GM12878 (cell line): ENCODE measurements around the gene HNRNPR. TPM values are rescaled to one million over a fixed set of nuclear protein-coding genes. Genes with fewer than 3 reads are reported as not detected.

Source experiments
- ATAC-seq: fragments of 200-7000 bp; cut with Tn5 transposase; 3 replicates; pipeline ENCODE4 v1.9.1; 2020; ENCODE audit warnings: mild to moderate bottlenecking, moderate library complexity
- BruUV-seq: library from RNA; stranded (reverse); fragments of 400-500 nt; replicated peaks from 2 replicates; lab custom pipeline; 2021; lab: Mats Ljungman, UMichigan
- CTCF ChIA-PET: fragments of 300-600 bp; sonication (Branson Sonifier 250); formaldehyde crosslinking; extraction: SDS; loops from one replicate; lab custom pipeline; 2021; ENCODE audit warnings: inconsistent platforms; lab: Yijun Ruan, JAX
- POLR2A ChIA-PET: fragments of 350-600 bp; formaldehyde crosslinking; extraction: SDS; loops from one replicate; lab custom pipeline; 2021; ENCODE audit warnings: inconsistent platforms; lab: Charles Lee
- RAD21 ChIA-PET: fragments of 300-600 bp; sonication (Branson Sonifier 250); formaldehyde crosslinking; loops from one replicate; lab custom pipeline; 2023; ENCODE audit warnings: antibody characterized with exemption; ENCODE audit not compliant: unreplicated experiment; lab: Charles Lee
- SMC1A ChIA-PET: fragments of 300-600 bp; sonication (Branson Sonifier 250); formaldehyde crosslinking; loops from one replicate; lab custom pipeline; 2023; ENCODE audit not compliant: unreplicated experiment, uncharacterized antibody; lab: Charles Lee
- DNase-seq: peaks from one replicate; pipeline ENCODE4 v3.0.0-alpha.2; 2011; ENCODE audit warnings: low read depth, low spot score
- FAIRE-seq: peaks from 3 replicates; lab custom pipeline; 2011; peaks lifted over from hg19 to GRCh38; lab: Jason Lieb, UNC
- H2AFZ ChIP-seq: 2 replicates; pipeline ENCODE4 v1.6.0; 2011; ENCODE audit warnings: low read depth, low read length, control low read depth; ENCODE audit not compliant: control insufficient read depth
- H3K27ac ChIP-seq: 2 replicates; pipeline ENCODE4 v1.5.1; 2011; ENCODE audit warnings: control low read depth; ENCODE audit not compliant: control insufficient read depth, insufficient read depth
- H3K27me3 ChIP-seq, 2 experiments: replicated peaks in 1 of 2; 2 replicates each; pipeline versions ENCODE4 v1.6.0 to v1.6.1; 2011; ENCODE audit warnings: low read length in 1 of 2; ENCODE audit not compliant: control insufficient read depth in 2 of 2, insufficient read depth in 2 of 2
- H3K36me3 ChIP-seq, 2 experiments: 2 replicates each; pipeline ENCODE4 v1.5.1; 2011; ENCODE audit warnings: low read length in 1 of 2; ENCODE audit not compliant: control insufficient read depth in 2 of 2, insufficient read depth in 2 of 2
- H3K4me1 ChIP-seq: 2 replicates; pipeline ENCODE4 v1.6.1; 2011; ENCODE audit warnings: mild to moderate bottlenecking, low read length, moderate library complexity, mixed read lengths; ENCODE audit not compliant: control insufficient read depth, insufficient read depth
- H3K4me2 ChIP-seq: 2 replicates; pipeline ENCODE4 v1.6.0; 2011; ENCODE audit warnings: control low read depth; ENCODE audit not compliant: control insufficient read depth, insufficient read depth
- H3K4me3 ChIP-seq: fragments of 200-600 bp; sonication (generic); 2 replicates; pipeline ENCODE4 v1.5.1; 2016
- H3K79me2 ChIP-seq: 2 replicates; pipeline ENCODE4 v1.6.0; 2011; ENCODE audit warnings: low read length; ENCODE audit not compliant: control insufficient read depth, insufficient read depth
- H3K9ac ChIP-seq: 2 replicates; pipeline ENCODE4 v1.8.0; 2011; ENCODE audit warnings: low read length, control low read depth, mixed read lengths; ENCODE audit not compliant: control insufficient read depth, insufficient read depth
- H3K9me3 ChIP-seq: replicated peaks from 3 replicates; pipeline ENCODE4 v1.5.1; 2011; ENCODE audit warnings: mild to moderate bottlenecking, low read length; ENCODE audit not compliant: control insufficient read depth, insufficient read depth
- H4K20me1 ChIP-seq: 2 replicates; pipeline ENCODE4 v1.6.0; 2011; ENCODE audit not compliant: control insufficient read depth, insufficient read depth
- BCLAF1 ChIP-seq: fragments of 450-650 bp; IDR thresholded peaks from 2 replicates; pipeline ENCODE4 v1.6.1; 2017; ENCODE audit warnings: antibody characterized with exemption, mild to moderate bottlenecking, moderate library complexity
- CHD2 ChIP-seq: IDR thresholded peaks from 2 replicates; pipeline ENCODE4 v1.6.1; 2011; ENCODE audit warnings: low read depth, low read length, improper control_type of control experiment, borderline replicate concordance
- HDAC2 ChIP-seq: fragments of 200-600 bp; sonication (generic); IDR thresholded peaks from 2 replicates; pipeline ENCODE4 v1.6.1; 2017
- SIN3A ChIP-seq: IDR thresholded peaks from 2 replicates; pipeline ENCODE4 v1.6.1; 2012; ENCODE audit warnings: low read depth, low read length, improper control_type of control experiment
- SUZ12 ChIP-seq: fragments of 200-600 bp; sonication (generic); IDR thresholded peaks from one replicate; pipeline ENCODE4 v1.6.1; 2018; ENCODE audit warnings: antibody characterized with exemption, mild to moderate bottlenecking; ENCODE audit not compliant: unreplicated experiment
- TAF1 ChIP-seq: IDR thresholded peaks from 2 replicates; pipeline ENCODE4 v1.6.1; 2011; ENCODE audit warnings: mild to moderate bottlenecking, low read depth, low read length, borderline replicate concordance
- WGBS: methylation state at CpG from one replicate; pipeline ENCODE4 v1.1.6; 2016; ENCODE audit warnings: low lambda C conversion rate; ENCODE audit not compliant: insufficient replicate concordance, insufficient coverage; ENCODE audit errors: missing lambda C conversion rate; 5-methylcytosine and 5-hydroxymethylcytosine counted together
- in situ Hi-C: fragments of 300-500 bp; cut with MboI; formaldehyde crosslinking; loops from 9 replicates; pipeline ENCODE4 v1.14.3; 2018; ENCODE audit warnings: mixed read lengths
- intact Hi-C: fragments of 100-400 bp; cut with micrococcal nuclease; formaldehyde crosslinking; loops from one replicate; pipeline ENCODE4 v1.14.2; 2022; ENCODE audit not compliant: unreplicated experiment
- polyA plus RNA-seq, 11 experiments: library from polyadenylated mRNA; depleted of rRNA in 4 of 11; unstranded in 6 of 11; stranded (reverse) in 5 of 11; fragments of >200 nt; fragmentation: Nextera tagmentation in 4 of 11; fragmentation: Illumina TruSeq in 1 of 11; extraction: Ambion mirVana in 4 of 11; extraction: Trizol in 1 of 11; gene quantifications; 1 replicate in 1 of 11; 2 replicates in 10 of 11; pipeline versions ENCODE4 v1.2.1 to v1.2.3, GENCODE V29; 2011 to 2016; ENCODE audit warnings: inconsistent platforms in 2 of 11, missing spikeins in 2 of 11, low read depth in 1 of 11
- total RNA-seq, 4 experiments: library from RNA; depleted of rRNA in 3 of 4; stranded (reverse); fragments of >200 nt in 3 of 4; fragmentation: Illumina TruSeq in 1 of 4; extraction: Trizol in 1 of 4; gene quantifications; 2 replicates each; pipeline versions ENCODE4 v1.2.1 to v1.2.3, GENCODE V29; 2013 to 2021

HNRNPR gene
- total and polyA plus RNA-seq, 10 of the 15 experiments (the other 5 are each of a cell fraction or from before 2014, with no cell fraction given): 80.5 to 280 (median 218) TPM

GRCh38 chr1:23352096-23352695 is 8.1 kb upstream of the HNRNPR start (continued):
- TF ChIP-seq BCLAF1: no peak
- no peak for TF ChIP-seq SUZ12

- H3K4me3 ChIP-seq: no peak overlapping the region
- 95% methylated on average over 14 of the region's 14 CpGs for WGBS
- H3K27me3 ChIP-seq: no peaks in the 10 kb centered on the region
- H3K4me1 ChIP-seq: peaks cover 3% of the 10 kb centered on the region; the same call in 1 of the 2 replicates
- H2AFZ ChIP-seq: no peak overlapping the region
- CTCF ChIA-PET: interaction anchor here (0.6 to 3.0 kb wide), 4 partner anchors 13 to 22 kb away, joined by 3 to 23 read pairs (median 3); no protein-coding TSS in a partner anchor
- no peaks in the 10 kb centered on the region for H3K9me3 ChIP-seq
- H3K9ac ChIP-seq: no peak overlapping the region
- DNase-seq (no peak), ATAC-seq (no peak), FAIRE-seq (no peak)
- no peak overlapping the region for H3K27ac ChIP-seq
- in situ Hi-C loops: no loop called here
- SMC1A ChIA-PET: no interaction called here
- POLR2A ChIA-PET: interaction anchor here (0.6 to 2.4 kb wide), 5 partner anchors 9 to 371 kb away, joined by 3 to 68 read pairs (median 8); partner anchors contain the start of gene ZNF436
- H3K79me2 ChIP-seq: peaks cover 32% of the 10 kb centered on the region
- no peak overlapping the region for H3K4me2 ChIP-seq
- intact Hi-C loops: no loop called here
- BruUV-seq: no TSS peak
- H4K20me1 ChIP-seq: 0 out of 2 replicates have a peak, but pooled peaks cover 9% of the 10 kb centered on the region
- no peak for TF ChIP-seq SIN3A
- TF ChIP-seq TAF1: no peak
- TF ChIP-seq CHD2: no peak
- no peak for TF ChIP-seq HDAC2
- no peaks in the 10 kb centered on the region for H3K36me3 ChIP-seq
- RAD21 ChIA-PET: interaction anchor here (2.3 kb wide), 1 partner anchor 22 kb away, joined by 34 read pairs; the partner anchor contains the start of gene ZNF436
These were observed 1.8 kb upstream of the HNRNPR start for GRCh38 chr1:23345920-23346319.
